Measurements from ENCODE around the gene SYNE1. TPM values are rescaled to one million over a fixed set of nuclear protein-coding genes. Genes with fewer than 3 reads are reported as not detected.

The SYNE1 gene
- polyA plus RNA-seq, 2 of the 4 experiments (the other 2 are of a cell fraction), result 10.5 to 28.5 TPM

DNA sequence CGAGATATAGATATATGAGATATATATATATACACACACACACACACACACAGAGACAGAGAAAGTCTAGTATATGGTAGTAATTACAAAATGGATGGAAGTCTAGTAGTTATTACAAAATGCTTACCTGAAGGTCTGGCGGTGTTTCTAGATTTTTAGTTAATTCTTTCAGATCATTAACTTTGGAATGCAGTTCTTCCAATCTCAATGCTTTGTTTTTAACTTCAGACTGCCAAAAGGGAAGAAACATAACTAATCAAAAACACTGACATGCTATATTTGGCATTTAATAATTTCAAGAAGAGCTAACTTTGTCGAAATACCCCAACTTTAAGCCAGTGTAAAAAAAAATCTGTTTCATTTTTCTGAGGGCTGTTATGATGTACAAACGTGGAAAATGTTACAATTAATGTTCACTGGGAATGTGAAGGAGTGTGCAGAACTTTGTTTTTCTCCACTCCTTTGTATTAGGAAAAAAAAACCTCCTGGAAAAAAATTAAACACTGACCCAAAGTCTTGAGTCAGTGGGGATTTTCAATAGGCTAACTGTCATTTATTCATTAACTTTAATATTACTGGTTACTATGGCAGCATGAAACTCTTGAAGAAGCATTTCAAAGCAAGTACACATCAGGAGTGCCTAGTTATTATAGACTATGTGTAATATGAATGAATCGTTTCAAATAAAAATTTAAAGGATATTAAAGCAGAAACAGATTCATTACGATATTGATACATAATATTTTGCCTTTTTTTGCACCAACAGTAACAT is 232.9 kb downstream of the SYNE1 start:
- Histone ChIP-seq H3K4me1 (peaks cover 47% of the 10 kb centered on the region), H3K27ac (peak overlapping the region; percentile 57 to 79), H3K9me3 (no peaks in the 10 kb centered on the region), H3K4me3 (peak overlapping the region; percentile 12; the same call in 1 of the 3 replicates), H3K4me2 (peak overlapping the region; percentile 83)
- ChIA-PET POLR2A (no interaction called here), CTCF (interaction anchor here (1.3 kb wide), 1 partner anchor 31 kb away, joined by 3 read pairs; no protein-coding TSS in a partner anchor)
- no peak for TF ChIP-seq HMGXB4 (CRISPR knock-in tag; IDR thresholded peaks at IDR 0.05; ENCODE audit: borderline replicate concordance)
- no peak for TF ChIP-seq FOXS1 (CRISPR knock-in tag; IDR thresholded peaks at IDR 0.05)
- TF ChIP-seq CBX2 (IDR thresholded peaks at IDR 0.05; ENCODE audit: borderline replicate concordance, low read depth), result no peak
- no peak for TF ChIP-seq KDM5A (IDR thresholded peaks at IDR 0.05)
- no peak for TF ChIP-seq CBX8 (IDR thresholded peaks at IDR 0.05)
- TF ChIP-seq BHLHE40 (IDR thresholded peaks at IDR 0.05; ENCODE audit: low read depth, low read length), result no peak
- TF ChIP-seq, protein P1, sequence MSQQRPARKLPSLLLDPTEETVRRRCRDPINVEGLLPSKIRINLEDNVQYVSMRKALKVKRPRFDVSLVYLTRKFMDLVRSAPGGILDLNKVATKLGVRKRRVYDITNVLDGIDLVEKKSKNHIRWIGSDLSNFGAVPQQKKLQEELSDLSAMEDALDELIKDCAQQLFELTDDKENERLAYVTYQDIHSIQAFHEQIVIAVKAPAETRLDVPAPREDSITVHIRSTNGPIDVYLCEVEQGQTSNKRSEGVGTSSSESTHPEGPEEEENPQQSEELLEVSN (IDR thresholded peaks at IDR 0.05; ENCODE audit: borderline replicate concordance, low read depth), result no peak
- TF ChIP-seq GATA3 (IDR thresholded peaks at IDR 0.05; ENCODE audit: borderline replicate concordance), result no peak
- TF ChIP-seq HES2 (IDR thresholded peaks at IDR 0.05), result no peak
- FAIRE-seq (no peak), ATAC-seq (peak; percentile 42 to 56; a peak in 3 of 6 replicates), DNase-seq (ENCODE audit: low read depth in 1 of 2, low spot score in 1 of 2) (peak; percentile 39 to 43)
- WGBS (ENCODE audit: missing lambda C conversion rate), result 24% methylated on average over 6 of the region's 6 CpGs

- no peak for FAIRE-seq
- peak; percentile 15 to 39; a peak in 3 of 6 replicates for ATAC-seq
- POLR2A ChIA-PET, result no interaction called here
Observed at GRCh38 chr6:152402791-152403190, 234.4 kb downstream of the SYNE1 start.

GRCh38 chr6:152401978-152402377 is 235.2 kb downstream of the SYNE1 start:
- Histone ChIP-seq H3K4me1 (peaks cover 47% of the 10 kb centered on the region), H3K27ac (peak overlapping the region; percentile 84 to 93), H3K4me3 (peak overlapping the region; percentile 12; the same call in 1 of the 3 replicates), H3K4me2 (peak overlapping the region; percentile 83), H3K9me3 (no peaks in the 10 kb centered on the region)
- ChIA-PET POLR2A (no interaction called here), CTCF (no interaction called here)
- DNase-seq (ENCODE audit: low read depth in 1 of 2, low spot score in 1 of 2) (peak; percentile 74 to 83), ATAC-seq (peak; percentile 99), FAIRE-seq (no peak)
- 4% methylated on average over 3 of the region's 3 CpGs for WGBS (ENCODE audit: missing lambda C conversion rate)
- no peak for TF ChIP-seq HES2 (IDR thresholded peaks at IDR 0.05)
- TF ChIP-seq REST (IDR thresholded peaks at IDR 0.05), result 0 out of 2 replicates have a peak, but pooled peaks have one; percentile 30
- no peak for TF ChIP-seq NPAS2 (CRISPR knock-in tag; IDR thresholded peaks at IDR 0.05; ENCODE audit: borderline replicate concordance)
- no peak for TF ChIP-seq HOXB5 (CRISPR knock-in tag; IDR thresholded peaks at IDR 0.05)
- TF ChIP-seq GATA3 (IDR thresholded peaks at IDR 0.05; ENCODE audit: borderline replicate concordance), result no peak
- peak; percentile 54; the same call in 1 of the 2 replicates for TF ChIP-seq FOSL2 (IDR thresholded peaks at IDR 0.05)
- TF ChIP-seq FOSL2 (CRISPR knock-in tag; IDR thresholded peaks at IDR 0.05), result peak; percentile 84
- no peak for TF ChIP-seq BCL3 (IDR thresholded peaks at IDR 0.05)
- peak; percentile 69 for TF ChIP-seq MAX (IDR thresholded peaks at IDR 0.05)
- TF ChIP-seq ZNF302 (CRISPR knock-in tag; IDR thresholded peaks at IDR 0.05), result no peak
- TF ChIP-seq RCOR1 (IDR thresholded peaks at IDR 0.05; ENCODE audit: low read depth, low read length), result no peak
- TF ChIP-seq SREBF2 (IDR thresholded peaks at IDR 0.05), result no peak

More at GRCh38 chr6:152402791-152403190, 234.4 kb downstream of the SYNE1 start:
- CTCF ChIA-PET, result no interaction called here
- TF ChIP-seq MAFK (IDR thresholded peaks at IDR 0.05; ENCODE audit: partially characterized antibody) (peak; percentile 6), ELK1 (IDR thresholded peaks at IDR 0.05; ENCODE audit: low read depth, low read length) (no peak), ZFP36 (IDR thresholded peaks at IDR 0.05; ENCODE audit: borderline replicate concordance, partially characterized antibody) (no peak), HDAC2 (IDR thresholded peaks at IDR 0.05) (no peak)
- peak overlapping the region; percentile 12; the same call in 1 of the 3 replicates for H3K4me3 ChIP-seq
- no peaks in the 10 kb centered on the region for H3K9me3 ChIP-seq
- WGBS (ENCODE audit: missing lambda C conversion rate), result 28% methylated on average over 2 of the region's 2 CpGs
- H3K4me1 ChIP-seq, result peaks cover 47% of the 10 kb centered on the region
- DNase-seq (ENCODE audit: low read depth in 1 of 2, low spot score in 1 of 2), result no peak
- H3K27ac ChIP-seq, result peak overlapping the region; percentile 84 to 93
- peak overlapping the region; percentile 83 for H3K4me2 ChIP-seq

Data from A549 (cell line).